ENCODE results near the gene RABGEF1.
"Not testable (repeated sequence)": the region's sequence is repeated elsewhere in the genome, so short reads cannot be mapped to it uniquely, and the experiment has no call there.

The RABGEF1 gene

GRCh38 chr7:66765322-66766025 lies 24.9 kb downstream of the RABGEF1 start:
- not testable (repeated sequence) for DNase-seq (ENCODE audit: low read depth)

- DNase-seq (ENCODE audit: low read depth) = no peak
These were observed 25.5 kb downstream of the RABGEF1 start for GRCh38 chr7:66766041-66766440.

DNA sequence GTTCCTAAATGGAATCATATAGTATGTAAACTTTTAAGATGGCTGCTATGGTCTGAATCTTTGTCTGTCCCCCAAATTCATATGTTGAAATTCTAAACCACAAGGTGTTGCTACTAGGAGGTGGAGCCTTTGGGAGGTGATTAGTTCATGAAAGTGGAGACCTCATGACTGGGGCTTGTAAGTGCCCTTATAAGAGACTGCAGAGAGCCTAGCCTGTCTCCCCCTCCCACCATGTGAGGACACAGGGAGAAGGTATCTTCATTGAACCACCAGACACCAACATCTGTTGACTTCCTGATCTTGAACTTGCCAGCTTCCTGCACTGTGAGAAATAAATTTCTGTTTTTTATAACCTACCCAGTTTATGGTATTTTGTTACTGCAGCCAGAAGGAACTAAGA lies 27.0 kb downstream of the RABGEF1 start:
- not testable (repeated sequence) for DNase-seq (ENCODE audit: low read depth)

DNA sequence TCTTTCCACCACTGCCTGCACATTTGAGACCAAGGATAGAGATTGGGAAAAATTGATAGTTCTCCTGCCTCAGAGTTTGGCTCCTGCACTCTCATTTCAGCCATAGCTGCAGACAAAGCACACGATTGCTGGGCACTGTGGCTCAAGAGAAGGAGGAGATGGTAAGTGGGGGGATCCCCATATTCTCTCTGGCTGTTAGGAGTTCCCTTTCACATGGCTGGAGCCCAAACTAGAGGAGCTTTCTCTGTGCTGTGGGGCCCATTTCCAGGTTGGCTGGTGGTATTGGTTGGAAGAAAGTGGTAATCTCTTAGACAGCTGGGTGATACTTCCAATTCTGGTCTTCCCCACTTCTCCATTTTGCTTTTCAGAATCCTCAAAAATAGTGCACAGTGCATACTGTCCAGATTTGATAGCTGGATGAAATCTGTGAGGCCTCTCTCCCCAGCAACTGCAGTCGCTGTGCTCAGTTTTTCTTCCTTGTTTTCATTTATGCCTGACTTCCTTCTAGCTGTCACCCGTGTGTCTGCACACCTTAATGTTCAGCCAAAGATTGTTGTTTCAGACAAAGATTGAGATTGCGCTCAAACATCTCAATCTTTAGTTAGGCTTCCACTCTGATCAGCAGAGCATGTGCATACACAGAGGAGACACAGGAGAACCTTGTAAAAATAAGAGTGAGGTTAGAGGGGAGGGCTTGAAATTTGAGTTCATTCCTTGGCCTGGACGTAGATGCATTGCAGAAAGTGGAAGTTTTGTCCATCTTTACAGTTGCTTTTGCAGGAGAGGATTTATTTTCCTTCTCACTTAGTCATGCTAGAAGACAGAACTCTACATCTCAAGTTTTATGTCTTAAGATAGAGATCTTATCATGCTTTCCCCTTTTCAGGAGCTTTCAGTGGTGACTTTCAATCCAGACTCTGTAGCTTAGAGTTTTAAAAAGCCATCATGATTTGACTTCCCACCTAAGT lies 28.6 kb downstream of the RABGEF1 start:
- no peak for DNase-seq (ENCODE audit: low read depth)

GRCh38 chr7:66769833-66770512 lies 29.4 kb downstream of the RABGEF1 start:
- peak; percentile 21 for DNase-seq (ENCODE audit: low read depth)

DNA sequence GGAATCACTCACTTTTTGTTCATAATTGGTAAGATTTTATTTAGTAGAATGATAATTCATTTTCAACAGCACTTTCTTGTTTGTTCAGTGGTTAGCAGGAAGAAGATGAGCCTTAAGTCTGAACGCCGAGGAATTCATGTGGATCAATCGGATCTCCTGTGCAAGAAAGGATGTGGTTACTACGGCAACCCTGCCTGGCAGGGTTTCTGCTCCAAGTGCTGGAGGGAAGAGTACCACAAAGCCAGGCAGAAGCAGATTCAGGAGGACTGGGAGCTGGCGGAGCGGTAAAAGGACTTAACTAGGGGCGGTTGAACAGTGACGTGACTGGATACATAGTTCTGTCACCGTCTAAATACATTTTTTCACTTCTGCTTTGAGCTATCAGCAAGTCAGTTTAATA lies 31.3 kb downstream of the RABGEF1 start:
- no peak for DNase-seq (ENCODE audit: low read depth)

GRCh38 chr7:66773744-66774143 lies 33.2 kb downstream of the RABGEF1 start:
- not testable (repeated sequence) for DNase-seq (ENCODE audit: low read depth)

DNA sequence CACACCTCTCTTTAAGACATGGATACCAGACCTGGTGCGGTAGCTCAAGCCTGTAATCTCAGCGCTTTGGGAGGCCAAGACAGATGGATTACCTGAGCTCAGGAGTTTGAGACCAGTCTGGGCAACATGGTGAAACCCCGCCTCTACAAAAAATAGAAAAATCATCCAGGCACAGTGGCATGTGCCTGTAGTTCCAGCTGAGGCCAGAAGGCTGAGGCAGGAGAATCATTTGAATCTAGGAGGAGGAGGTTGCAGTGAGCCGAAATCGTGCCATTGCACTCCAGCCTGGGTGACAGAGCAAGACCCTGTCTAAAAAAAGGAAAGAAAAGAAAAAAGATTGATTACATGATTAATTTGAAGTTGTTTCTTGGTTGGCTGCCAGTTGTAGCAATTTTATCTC lies 35.9 kb downstream of the RABGEF1 start:
- not testable (repeated sequence) for DNase-seq (ENCODE audit: low read depth)

GRCh38 chr7:66776800-66777442 lies 36.4 kb downstream of the RABGEF1 start:
- DNase-seq (ENCODE audit: low read depth) = no peak

DNA sequence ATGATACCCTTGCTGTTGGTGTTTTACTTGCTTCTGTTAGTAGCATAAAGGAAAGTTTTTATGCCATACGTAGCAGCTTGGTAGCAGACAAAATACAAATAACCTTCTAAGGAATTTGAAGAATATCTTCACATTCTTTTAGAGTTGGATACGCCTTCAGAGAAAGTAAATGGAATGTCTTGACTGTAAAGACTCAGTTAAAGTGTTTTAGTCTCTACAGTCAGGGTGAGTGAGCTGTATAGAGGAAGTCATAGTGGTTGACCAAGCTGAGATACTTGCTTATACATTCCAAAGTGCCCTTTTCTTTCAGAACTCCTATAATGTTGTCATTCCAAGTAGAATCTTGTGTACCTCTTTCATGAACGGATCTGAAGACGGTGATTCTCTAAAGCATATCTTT lies 37.7 kb downstream of the RABGEF1 start:
- no peak for DNase-seq (ENCODE audit: low read depth)

- no peak for DNase-seq (ENCODE audit: low read depth)
These were observed 39.3 kb downstream of the RABGEF1 start for GRCh38 chr7:66779669-66780409.

GRCh38 chr7:66781408-66782090 lies 41.0 kb downstream of the RABGEF1 start:
- no peak for DNase-seq (ENCODE audit: low read depth)

DNA sequence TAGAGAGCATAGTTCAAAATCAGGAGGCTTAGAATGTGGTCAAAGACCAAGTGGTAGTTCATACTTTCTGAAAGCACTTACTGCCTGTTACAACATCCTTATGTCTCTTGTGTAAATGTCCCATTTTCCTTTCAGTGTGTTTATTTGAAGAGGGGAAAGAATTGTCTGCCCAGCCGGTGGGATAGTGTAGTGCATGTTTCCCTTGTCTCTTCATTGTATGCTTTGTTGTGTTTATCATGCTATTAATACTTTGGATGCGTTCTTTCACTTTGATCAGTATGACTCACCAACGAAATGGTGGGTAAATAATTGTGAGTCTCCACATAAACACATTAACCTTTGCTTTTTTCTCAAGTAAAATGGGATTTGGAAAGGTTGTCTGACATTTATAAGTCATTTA lies 42.3 kb downstream of the RABGEF1 start:
- DNase-seq (ENCODE audit: low read depth) = not testable (repeated sequence)

DNA sequence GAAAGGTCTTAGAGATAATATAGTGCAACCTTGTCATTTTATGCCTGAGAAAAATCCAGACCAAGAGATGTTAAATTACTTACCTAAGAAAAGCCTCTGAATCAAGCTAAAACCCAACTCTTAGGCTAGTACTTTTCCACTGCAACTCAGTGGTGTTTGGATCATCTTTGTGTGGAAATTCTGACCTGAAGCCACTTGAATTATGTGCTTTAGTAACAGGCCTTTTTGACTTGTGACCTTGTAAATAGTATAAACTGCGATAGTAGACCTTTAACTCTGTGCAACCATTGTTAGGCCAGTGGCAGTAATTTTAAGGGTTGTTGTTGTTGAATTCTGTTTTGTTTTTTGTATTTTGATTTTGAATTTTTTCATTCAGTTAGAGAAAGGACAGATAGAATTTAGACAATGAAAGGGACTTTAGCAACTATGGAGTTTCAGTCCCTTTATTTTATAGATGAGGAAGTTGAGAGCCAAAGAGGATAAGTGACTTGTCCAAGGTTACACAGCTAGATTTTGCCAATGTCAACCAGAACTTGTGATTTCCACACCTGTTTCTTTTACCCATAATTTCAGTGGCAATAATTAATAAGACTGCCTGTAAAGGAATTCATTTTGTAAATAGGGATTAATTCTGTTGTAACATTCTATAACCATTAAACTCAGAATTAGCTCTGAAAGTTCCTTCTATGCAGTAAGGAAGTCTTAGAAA lies 43.5 kb downstream of the RABGEF1 start:
- not testable (repeated sequence) for DNase-seq (ENCODE audit: low read depth)

GRCh38 chr7:66790196-66790595 lies 49.7 kb downstream of the RABGEF1 start:
- no peak for DNase-seq (ENCODE audit: low read depth)

GRCh38 chr7:66790725-66791124 lies 50.2 kb downstream of the RABGEF1 start:
- DNase-seq (ENCODE audit: low read depth) = no peak

GRCh38 chr7:66800591-66800990 lies 60.1 kb downstream of the RABGEF1 start:
- no peak for DNase-seq (ENCODE audit: low read depth)

DNA sequence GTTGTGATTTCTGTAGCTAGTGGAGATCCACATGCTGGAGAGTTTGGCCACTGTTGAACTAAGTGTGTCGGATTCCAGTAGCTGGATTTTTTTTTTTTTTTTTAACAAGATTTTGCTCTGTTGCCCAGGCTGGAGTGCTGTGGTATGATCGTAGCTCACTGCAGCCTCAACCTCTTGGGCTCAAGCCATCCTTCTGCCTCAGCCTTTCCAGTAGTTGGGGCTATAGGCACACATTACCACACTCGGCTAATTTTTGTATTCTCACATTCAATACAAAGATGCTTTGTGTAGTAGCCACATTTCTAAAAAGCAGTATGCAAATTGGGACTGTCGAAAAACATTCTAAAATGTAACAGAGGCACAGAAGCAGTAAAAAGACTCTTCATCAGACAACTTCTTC lies 63.5 kb downstream of the RABGEF1 start:
- DNase-seq (ENCODE audit: low read depth) = peak; percentile 1

DNA sequence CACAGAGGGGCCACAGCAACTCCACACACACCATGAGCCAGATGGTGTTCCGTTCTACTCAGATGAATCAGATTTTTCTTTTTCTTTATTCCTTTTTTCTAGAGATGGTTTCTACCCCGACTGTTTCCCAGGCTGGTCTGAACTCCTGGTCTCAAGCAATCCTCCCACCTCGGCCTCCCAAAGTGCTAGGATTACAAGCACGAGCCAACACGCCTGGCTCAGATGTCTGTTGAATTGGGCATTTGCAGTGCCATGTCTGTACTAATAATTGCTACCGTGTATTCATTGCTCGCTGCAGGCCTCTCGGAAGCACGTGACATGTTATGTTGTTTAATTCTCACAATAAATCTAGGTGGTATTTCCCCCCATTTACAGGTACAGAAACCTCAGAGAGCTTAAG lies 67.2 kb downstream of the RABGEF1 start:
- DNase-seq (ENCODE audit: low read depth) = no peak

- no peak for DNase-seq (ENCODE audit: low read depth)
These were observed 70.2 kb downstream of the RABGEF1 start for GRCh38 chr7:66810716-66811115.
